GM12891 (cell line): ENCODE measurements around the gene CCSER1.

Experiments
- POLR2A ChIP-seq: IDR thresholded peaks from 2 replicates; pipeline ENCODE4 v1.6.1; 2011; ENCODE audit warnings: low read depth, low read length, control low read depth
- POLR2AphosphoS5 ChIP-seq: IDR thresholded peaks from 2 replicates; pipeline ENCODE4 v1.6.1; 2011; ENCODE audit warnings: low read depth, low read length, control low read depth
- TAF1 ChIP-seq: IDR thresholded peaks from 2 replicates; pipeline ENCODE4 v1.6.1; 2011; ENCODE audit warnings: low read depth, low read length, control low read depth

DNA sequence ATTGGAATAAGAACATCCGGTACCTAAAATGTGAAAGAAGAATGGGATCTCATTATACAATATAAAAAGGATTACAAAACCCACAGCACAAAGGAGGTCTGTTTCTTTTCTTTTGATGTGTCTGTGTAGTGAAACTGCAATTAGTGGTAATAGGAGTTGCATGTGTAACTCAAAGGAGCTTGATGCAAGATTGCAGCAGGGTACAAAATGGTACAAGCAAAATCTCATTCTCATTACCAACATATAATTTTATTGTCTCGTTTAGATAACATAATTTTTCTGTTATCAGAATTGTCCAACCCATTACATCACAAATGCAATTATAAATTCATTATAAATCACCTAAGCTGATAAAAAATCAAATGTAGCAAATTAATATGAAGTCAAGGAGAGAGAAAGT, 47.1 kb upstream of the CCSER1 start:
- TF ChIP-seq TAF1 (no peak), POLR2AphosphoS5 (no peak), POLR2A (no peak)
